ENCODE results near the gene NHLRC2. TPM values are rescaled to one million over a fixed set of nuclear protein-coding genes. Genes with fewer than 3 reads are reported as not detected.
"Not testable (repeated sequence)": the region's sequence is repeated elsewhere in the genome, so short reads cannot be mapped to it uniquely, and the experiment has no call there.

NHLRC2 gene, protein sequence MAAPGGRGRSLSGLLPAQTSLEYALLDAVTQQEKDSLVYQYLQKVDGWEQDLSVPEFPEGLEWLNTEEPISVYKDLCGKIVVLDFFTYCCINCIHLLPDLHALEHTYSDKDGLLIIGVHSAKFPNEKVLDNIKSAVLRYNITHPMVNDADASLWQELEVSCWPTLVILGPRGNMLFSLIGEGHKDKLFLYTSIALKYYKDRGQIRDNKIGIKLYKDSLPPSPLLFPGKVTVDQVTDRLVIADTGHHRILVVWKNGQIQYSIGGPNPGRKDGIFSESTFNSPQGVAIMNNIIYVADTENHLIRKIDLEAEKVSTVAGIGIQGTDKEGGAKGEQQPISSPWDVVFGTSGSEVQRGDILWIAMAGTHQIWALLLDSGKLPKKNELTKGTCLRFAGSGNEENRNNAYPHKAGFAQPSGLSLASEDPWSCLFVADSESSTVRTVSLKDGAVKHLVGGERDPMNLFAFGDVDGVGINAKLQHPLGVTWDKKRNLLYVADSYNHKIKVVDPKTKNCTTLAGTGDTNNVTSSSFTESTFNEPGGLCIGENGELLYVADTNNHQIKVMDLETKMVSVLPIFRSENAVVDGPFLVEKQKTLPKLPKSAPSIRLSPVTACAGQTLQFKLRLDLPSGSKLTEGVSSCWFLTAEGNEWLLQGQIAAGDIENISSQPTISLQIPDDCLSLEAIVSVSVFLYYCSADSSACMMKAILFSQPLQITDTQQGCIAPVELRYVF
- total RNA-seq (10 to 100 TPM; 36.7 to 40.0 TPM), polyA plus RNA-seq (1 to 10 TPM; 2.4 to 5.2 TPM)
- long read RNA-seq, donor 1, partial matches to known transcripts = 3 of 8 reads
- long read RNA-seq, donor 1, other reads (novel, unspliced or antisense) = 3 of 8 reads
- long read RNA-seq, donor 2, full-length matches to known transcripts = 3 of 5 reads
- long read RNA-seq, donor 2, partial matches to known transcripts = 2 of 5 reads
- long read RNA-seq, donor 2, other reads (novel, unspliced or antisense) = 0 of 5 reads

DNA sequence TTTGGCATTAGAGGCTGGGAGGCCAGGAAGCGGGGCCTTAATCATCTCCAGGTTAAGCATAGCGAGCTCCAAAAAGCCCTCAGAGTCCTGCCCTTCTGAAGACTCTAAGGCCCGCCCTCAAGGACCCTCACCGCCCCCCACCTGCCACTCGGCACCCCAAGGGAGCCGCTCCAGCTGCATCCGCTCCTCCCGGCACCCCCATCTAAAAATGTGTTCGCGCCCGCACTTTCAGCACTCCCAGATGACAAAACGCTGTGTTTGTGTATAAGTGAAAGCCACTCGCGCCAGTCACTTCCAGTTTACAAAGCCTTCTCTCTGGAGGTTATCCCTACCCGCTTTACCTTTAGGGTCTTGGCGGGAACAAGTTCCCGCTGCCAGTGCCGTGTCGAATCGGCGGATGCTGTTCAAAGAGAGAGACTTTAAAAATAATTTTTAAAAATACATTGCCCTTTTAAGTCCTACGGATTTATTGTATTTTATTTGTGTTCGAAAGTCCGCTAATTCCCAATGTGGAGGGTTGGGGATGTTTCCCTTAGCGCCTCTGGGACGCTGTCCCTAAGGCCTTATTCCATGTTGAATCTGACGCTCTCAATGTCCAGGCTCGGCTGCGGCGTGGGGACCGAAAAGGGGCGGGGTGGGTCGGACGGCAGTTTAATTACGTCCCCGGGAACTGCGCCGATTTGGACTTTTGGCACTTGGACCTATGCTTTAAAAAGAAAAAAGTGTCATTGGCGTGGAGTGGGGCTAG is at the start of gene NHLRC2, which contains the start of gene DCLRE1A:
Gene NHLRC2 (plus strand): TSS at position 649 of the 748 bp plus-strand sequence. CDS start 212 bp downstream, outside the sequence.
Gene DCLRE1A (minus strand): TSS at position 70 of the 748 bp plus-strand sequence. CDS start 900 bp downstream, outside the sequence.
- ATAC-seq (ENCODE audit: low FRiP score) = peak; percentile 93
- peaks cover 0 to 6% of the 10 kb centered on the region in 2 donors for H3K36me3 ChIP-seq (ENCODE audit: control insufficient read depth in 1 of 2, insufficient read depth in 2 of 2, low read length in 1 of 2)
- intact Hi-C loops (cut with DNase I) = no loop called here
- no peaks in the 10 kb centered on the region for H3K27me3 ChIP-seq (ENCODE audit: control insufficient read depth in 1 of 2, insufficient read depth in 2 of 2, low read length in 1 of 2)
- H3K4me1 ChIP-seq (ENCODE audit: control insufficient read depth in 1 of 2, insufficient read depth in 2 of 2, low read length in 2 of 2) = peaks cover 2 to 5% of the 10 kb centered on the region in 2 donors
- peak; percentile 85 to 92 for DNase-seq
- H3K9me3 ChIP-seq (ENCODE audit: control insufficient read depth, low read length) = no peaks in the 10 kb centered on the region
- H3K4me3 ChIP-seq (ENCODE audit: low read length in 2 of 2) = peak within 1 kb of the TSS; percentile 69 to 98
- WGBS, 2 donors = 0% methylated on average over 39 of the region's 39 CpGs
- peak within 1 kb of the TSS in 1 of 2 donors; percentile 54 for H3K27ac ChIP-seq (ENCODE audit: low read depth in 1 of 2, low read length in 2 of 2)

DNA sequence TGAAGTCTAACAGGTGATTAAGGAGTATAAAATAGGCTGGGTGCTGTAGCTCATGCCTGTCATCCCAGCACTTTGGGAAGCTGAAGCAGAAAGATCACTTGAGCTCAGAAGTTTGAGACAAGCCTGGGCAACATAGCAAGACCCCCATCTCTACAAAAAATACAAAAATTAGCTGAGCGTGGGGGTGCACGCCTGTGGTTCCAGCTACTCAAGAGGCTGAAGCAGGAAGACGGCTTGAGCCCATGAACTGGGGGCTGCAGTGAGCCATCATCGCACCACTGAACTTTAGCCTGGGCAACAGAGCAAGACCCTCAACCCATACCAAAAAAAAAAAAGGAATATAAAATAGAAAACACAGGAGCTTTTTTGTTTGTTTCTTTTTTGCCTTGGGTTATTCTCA is 48.0 kb upstream of the NHLRC2 start:
- no peak overlapping the region for H3K27ac ChIP-seq (ENCODE audit: low read depth in 1 of 2, low read length in 2 of 2)
- no peak for ATAC-seq (ENCODE audit: low FRiP score)
- H3K4me3 ChIP-seq (ENCODE audit: low read length in 2 of 2) = no peak overlapping the region
- intact Hi-C loops (cut with DNase I) = no loop called here
- peaks cover 0 to 1% of the 10 kb centered on the region in 2 donors for H3K27me3 ChIP-seq (ENCODE audit: control insufficient read depth in 1 of 2, insufficient read depth in 2 of 2, low read length in 1 of 2)
- WGBS, 2 donors = 95 to 97% methylated on average over 4 of the region's 4 CpGs
- H3K9me3 ChIP-seq (ENCODE audit: control insufficient read depth, low read length) = no peaks in the 10 kb centered on the region
- H3K36me3 ChIP-seq (ENCODE audit: control insufficient read depth in 1 of 2, insufficient read depth in 2 of 2, low read length in 1 of 2) = no peaks in the 10 kb centered on the region
- no peak for DNase-seq
- no peaks in the 10 kb centered on the region for H3K4me1 ChIP-seq (ENCODE audit: control insufficient read depth in 1 of 2, insufficient read depth in 2 of 2, low read length in 2 of 2)

DNA sequence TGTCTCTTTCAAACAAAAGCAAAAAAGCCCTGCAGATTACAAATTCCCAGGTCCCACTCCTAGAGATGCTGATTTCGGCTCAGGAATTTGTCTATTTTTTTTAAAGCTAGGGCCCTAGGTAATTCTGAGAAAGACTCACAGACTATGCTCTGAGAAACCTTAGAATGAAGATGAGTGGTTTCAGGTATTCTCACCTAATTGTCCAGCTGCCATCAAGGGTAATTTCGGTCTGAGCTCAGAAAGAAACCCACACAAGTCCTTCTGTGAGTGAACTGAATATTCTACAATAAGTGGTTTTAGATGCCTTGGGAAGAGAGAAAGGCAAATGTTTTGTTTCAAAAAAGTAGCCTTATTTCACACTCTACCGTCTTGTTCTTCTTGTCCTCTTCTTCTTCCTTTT is 46.3 kb upstream of the NHLRC2 start:
- 81 to 85% methylated on average over 3 of the region's 3 CpGs for WGBS, 2 donors
- no peaks in the 10 kb centered on the region for H3K36me3 ChIP-seq (ENCODE audit: control insufficient read depth in 1 of 2, insufficient read depth in 2 of 2, low read length in 1 of 2)
- DNase-seq (no peak), ATAC-seq (ENCODE audit: low FRiP score) (no peak)
- H3K27ac ChIP-seq (ENCODE audit: low read depth in 1 of 2, low read length in 2 of 2) = no peak overlapping the region
- no peaks in the 10 kb centered on the region for H3K4me1 ChIP-seq (ENCODE audit: control insufficient read depth in 1 of 2, insufficient read depth in 2 of 2, low read length in 2 of 2)
- intact Hi-C loops (cut with DNase I) = no loop called here
- no peaks in the 10 kb centered on the region for H3K27me3 ChIP-seq (ENCODE audit: control insufficient read depth in 1 of 2, insufficient read depth in 2 of 2, low read length in 1 of 2)
- no peak overlapping the region for H3K4me3 ChIP-seq (ENCODE audit: low read length in 2 of 2)
- H3K9me3 ChIP-seq (ENCODE audit: control insufficient read depth, low read length) = no peaks in the 10 kb centered on the region

DNA sequence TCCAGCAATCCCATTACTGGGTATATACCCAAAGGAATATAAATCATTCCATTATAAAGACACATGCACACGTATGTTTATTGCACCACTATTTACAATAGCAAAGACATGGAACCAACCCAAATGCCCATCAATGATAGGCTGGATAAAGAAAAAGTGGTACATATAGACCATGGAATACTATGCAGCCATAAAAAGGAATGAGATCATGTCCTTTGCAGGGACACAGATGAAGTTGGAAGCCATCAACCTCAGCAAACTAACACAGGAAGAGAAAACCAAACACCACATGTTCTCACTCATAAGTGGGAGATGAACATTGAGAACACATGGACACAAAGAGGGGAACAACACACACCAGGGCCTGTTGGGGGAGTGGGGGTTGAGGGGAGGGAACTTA is 39.8 kb upstream of the NHLRC2 start:
- WGBS, 2 donors = 94% methylated on average over 1 of the region's 1 CpG
- H3K36me3 ChIP-seq (ENCODE audit: control insufficient read depth in 1 of 2, insufficient read depth in 2 of 2, low read length in 1 of 2); H3K4me1 ChIP-seq (ENCODE audit: control insufficient read depth in 1 of 2, insufficient read depth in 2 of 2, low read length in 2 of 2); H3K9me3 ChIP-seq (ENCODE audit: control insufficient read depth, low read length); H3K27ac ChIP-seq (ENCODE audit: low read depth in 1 of 2, low read length in 2 of 2); H3K4me3 ChIP-seq (ENCODE audit: low read length in 2 of 2); ATAC-seq (ENCODE audit: low FRiP score); DNase-seq; H3K27me3 ChIP-seq (ENCODE audit: control insufficient read depth in 1 of 2, insufficient read depth in 2 of 2, low read length in 1 of 2); intact Hi-C loops (cut with DNase I): not testable (repeated sequence)

DNA sequence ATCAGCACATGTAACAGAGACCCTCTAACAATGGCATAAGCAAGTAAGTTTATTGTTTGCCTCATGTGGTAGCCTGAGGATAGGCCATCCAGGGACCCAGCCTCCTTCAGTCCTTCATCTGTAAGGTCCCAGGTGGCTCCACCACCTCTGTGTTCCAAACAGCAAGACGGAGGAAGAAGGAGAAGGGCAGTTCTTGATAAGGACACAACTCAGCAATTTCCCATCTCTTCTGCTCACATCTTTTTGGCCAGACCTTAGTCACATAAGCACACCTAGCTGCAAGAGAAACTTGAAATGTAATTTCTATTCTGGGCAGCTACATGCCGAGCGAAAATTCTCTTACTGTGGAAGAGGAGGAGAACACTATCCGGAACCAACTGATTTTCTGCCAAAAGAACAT is 34.5 kb upstream of the NHLRC2 start:
- DNase-seq (no peak), ATAC-seq (ENCODE audit: low FRiP score) (no peak)
- Histone ChIP-seq H3K4me1 (ENCODE audit: control insufficient read depth in 1 of 2, insufficient read depth in 2 of 2, low read length in 2 of 2) (no peaks in the 10 kb centered on the region), H3K36me3 (ENCODE audit: control insufficient read depth in 1 of 2, insufficient read depth in 2 of 2, low read length in 1 of 2) (no peaks in the 10 kb centered on the region), H3K27ac (ENCODE audit: low read depth in 1 of 2, low read length in 2 of 2) (no peak overlapping the region), H3K27me3 (ENCODE audit: control insufficient read depth in 1 of 2, insufficient read depth in 2 of 2, low read length in 1 of 2) (no peaks in the 10 kb centered on the region), H3K9me3 (ENCODE audit: control insufficient read depth, low read length) (no peaks in the 10 kb centered on the region), H3K4me3 (ENCODE audit: low read length in 2 of 2) (no peak overlapping the region)
- 66 to 75% methylated on average over 4 of the region's 4 CpGs for WGBS, 2 donors
- intact Hi-C loops (cut with DNase I) = no loop called here

DNA sequence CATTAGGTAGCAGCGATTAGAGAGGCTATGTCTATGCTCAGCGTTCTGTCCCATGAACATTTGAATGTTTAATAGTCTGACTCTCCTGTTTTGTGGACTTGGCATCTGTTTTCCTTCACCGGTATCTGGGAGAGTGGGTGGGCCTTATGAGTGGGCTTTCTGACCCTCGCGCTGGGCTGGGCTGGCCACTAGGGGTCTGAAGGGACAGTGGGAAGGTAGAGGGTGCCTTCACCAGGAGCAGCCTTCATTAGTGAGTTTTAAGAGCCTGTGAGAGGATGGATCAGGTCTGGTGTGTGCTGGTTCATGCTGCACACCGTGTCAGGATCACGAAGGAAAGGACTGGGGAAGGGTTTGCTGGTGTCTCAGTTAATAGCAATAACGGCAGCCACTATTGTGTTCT is 34.0 kb upstream of the NHLRC2 start:
- DNase-seq = no peak
- H3K27ac ChIP-seq (ENCODE audit: low read depth in 1 of 2, low read length in 2 of 2) = no peak overlapping the region
- WGBS, 2 donors = 59 to 64% methylated on average over 8 of the region's 8 CpGs
- no peak overlapping the region for H3K4me3 ChIP-seq (ENCODE audit: low read length in 2 of 2)
- intact Hi-C loops (cut with DNase I) = no loop called here
- no peak for ATAC-seq (ENCODE audit: low FRiP score)
- no peaks in the 10 kb centered on the region for H3K27me3 ChIP-seq (ENCODE audit: control insufficient read depth in 1 of 2, insufficient read depth in 2 of 2, low read length in 1 of 2)
- no peaks in the 10 kb centered on the region for H3K36me3 ChIP-seq (ENCODE audit: control insufficient read depth in 1 of 2, insufficient read depth in 2 of 2, low read length in 1 of 2)
- H3K4me1 ChIP-seq (ENCODE audit: control insufficient read depth in 1 of 2, insufficient read depth in 2 of 2, low read length in 2 of 2) = no peaks in the 10 kb centered on the region
- no peaks in the 10 kb centered on the region for H3K9me3 ChIP-seq (ENCODE audit: control insufficient read depth, low read length)

DNA sequence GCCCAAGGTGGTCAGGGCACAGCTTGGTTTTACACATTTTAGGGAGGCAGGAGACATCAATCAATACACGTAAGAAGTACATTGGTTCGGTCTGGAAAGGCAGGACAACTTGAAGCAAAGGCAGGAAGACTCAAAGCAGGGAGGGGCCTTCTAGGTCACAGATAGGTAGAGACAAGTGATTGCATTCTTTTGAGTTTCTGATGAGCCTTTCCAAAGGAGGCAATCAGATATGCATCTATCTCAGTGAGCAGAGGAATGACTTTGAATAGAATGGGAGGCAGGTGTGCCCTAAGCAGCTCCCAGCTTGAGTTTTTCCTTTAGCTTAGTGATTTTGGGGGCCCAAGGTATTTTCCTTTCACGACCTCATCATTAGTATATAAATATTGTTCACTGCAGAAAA is 33.2 kb upstream of the NHLRC2 start:
- H3K27me3 ChIP-seq (ENCODE audit: control insufficient read depth in 1 of 2, insufficient read depth in 2 of 2, low read length in 1 of 2); ATAC-seq (ENCODE audit: low FRiP score); H3K36me3 ChIP-seq (ENCODE audit: control insufficient read depth in 1 of 2, insufficient read depth in 2 of 2, low read length in 1 of 2); DNase-seq; H3K4me1 ChIP-seq (ENCODE audit: control insufficient read depth in 1 of 2, insufficient read depth in 2 of 2, low read length in 2 of 2); H3K4me3 ChIP-seq (ENCODE audit: low read length in 2 of 2); H3K27ac ChIP-seq (ENCODE audit: low read depth in 1 of 2, low read length in 2 of 2); H3K9me3 ChIP-seq (ENCODE audit: control insufficient read depth, low read length); intact Hi-C loops (cut with DNase I): not testable (repeated sequence)
- WGBS, 2 donors = 78 to 88% methylated on average over 3 of the region's 3 CpGs

DNA sequence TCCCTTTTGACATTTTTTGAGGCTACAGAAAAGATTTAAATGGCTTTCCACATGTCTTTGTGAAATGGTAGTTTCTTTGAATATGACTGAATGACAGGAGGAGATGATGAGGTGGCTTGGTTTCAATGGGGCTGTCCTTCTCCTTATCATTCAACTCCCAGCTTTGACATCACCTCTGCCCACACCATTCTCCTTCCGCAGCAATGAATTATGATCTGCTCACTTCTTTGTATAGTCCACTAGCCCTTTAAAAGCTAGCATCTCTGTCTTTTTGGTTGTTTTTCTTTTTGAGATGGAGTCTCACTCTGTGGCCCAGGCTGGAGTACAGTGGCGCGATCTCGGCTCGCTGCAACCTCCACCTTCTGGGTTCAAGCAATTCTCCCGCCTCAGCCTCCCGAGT is 32.3 kb upstream of the NHLRC2 start:
- Histone ChIP-seq H3K4me3 (ENCODE audit: low read length in 2 of 2) (no peak overlapping the region), H3K4me1 (ENCODE audit: control insufficient read depth in 1 of 2, insufficient read depth in 2 of 2, low read length in 2 of 2) (no peaks in the 10 kb centered on the region), H3K9me3 (ENCODE audit: control insufficient read depth, low read length) (no peaks in the 10 kb centered on the region), H3K27ac (ENCODE audit: low read depth in 1 of 2, low read length in 2 of 2) (no peak overlapping the region), H3K36me3 (ENCODE audit: control insufficient read depth in 1 of 2, insufficient read depth in 2 of 2, low read length in 1 of 2) (no peaks in the 10 kb centered on the region), H3K27me3 (ENCODE audit: control insufficient read depth in 1 of 2, insufficient read depth in 2 of 2, low read length in 1 of 2) (no peaks in the 10 kb centered on the region)
- intact Hi-C loops (cut with DNase I) = no loop called here
- no peak for ATAC-seq (ENCODE audit: low FRiP score)
- WGBS, 2 donors = 96 to 99% methylated on average over 7 of the region's 7 CpGs
- DNase-seq = no peak

Data from aorta (tissue), 5 donors.